DND-41 (cell line): ENCODE measurements around the gene SFXN2.

Experiments used
- ATAC-seq: fragments of 200-7000 bp; cut with Tn5 transposase; 3 replicates; pipeline ENCODE4 v1.9.1; 2021; ENCODE audit warnings: low read depth; ENCODE audit not compliant: insufficient read depth
- DNase-seq: peaks from one replicate; pipeline ENCODE4 v3.0.0-alpha.2; 2020
- H2AFZ ChIP-seq: 2 replicates; pipeline ENCODE4 v1.6.0; 2012; ENCODE audit warnings: low read depth, low read length
- H3K27ac ChIP-seq: 2 replicates; pipeline ENCODE4 v1.5.1; 2012; ENCODE audit warnings: low read length, inconsistent platforms
- H3K27me3 ChIP-seq: fragments of 200-600 bp; sonication (generic); 2 replicates; pipeline ENCODE4 v1.6.0; 2012; ENCODE audit warnings: low read length, mild to moderate bottlenecking, inconsistent platforms; ENCODE audit not compliant: insufficient read depth, poor library complexity
- H3K36me3 ChIP-seq: 2 replicates; pipeline ENCODE4 v1.5.1; 2012; ENCODE audit warnings: low read length, inconsistent platforms; ENCODE audit not compliant: insufficient read depth
- H3K4me1 ChIP-seq: 2 replicates; pipeline ENCODE4 v1.5.1; 2012; ENCODE audit warnings: mild to moderate bottlenecking, low read length; ENCODE audit not compliant: insufficient read depth
- H3K4me2 ChIP-seq: 2 replicates; pipeline ENCODE4 v1.6.0; 2012; ENCODE audit warnings: mild to moderate bottlenecking, moderate library complexity, low read length, inconsistent platforms; ENCODE audit not compliant: insufficient read depth
- H3K4me3 ChIP-seq, 2 experiments: fragments of 200-600 bp in 1 of 2; shearing (Covaris generic) in 1 of 2; 2 replicates each; pipeline ENCODE4 v1.5.1; 2012 to 2016; ENCODE audit warnings: inconsistent platforms in 2 of 2, low read length in 2 of 2, mild to moderate bottlenecking in 2 of 2, low read depth in 1 of 2, moderate library complexity in 1 of 2
- H3K79me2 ChIP-seq: 2 replicates; pipeline ENCODE4 v1.6.0; 2012; ENCODE audit warnings: low read length, inconsistent platforms; ENCODE audit not compliant: insufficient read depth
- H3K9ac ChIP-seq: 2 replicates; pipeline ENCODE4 v1.6.0; 2012; ENCODE audit warnings: low read depth, mild to moderate bottlenecking, inconsistent platforms, low read length, moderate library complexity
- H3K9me3 ChIP-seq: 2 replicates; pipeline ENCODE4 v1.5.1; 2012; ENCODE audit warnings: low read length, moderate library complexity, mild to moderate bottlenecking, inconsistent platforms; ENCODE audit not compliant: insufficient read depth, severe bottlenecking
- H4K20me1 ChIP-seq: 2 replicates; pipeline ENCODE4 v1.6.0; 2012; ENCODE audit warnings: low read length; ENCODE audit not compliant: insufficient read depth
- CTCF ChIP-seq: IDR thresholded peaks from 2 replicates; pipeline ENCODE4 v1.5.1; 2012; ENCODE audit warnings: borderline replicate concordance, low read length, moderate library complexity, mild to moderate bottlenecking; ENCODE audit not compliant: poor library complexity, severe bottlenecking; ENCODE audit errors: extremely low read depth
- EZH2 ChIP-seq: IDR thresholded peaks from 3 replicates; pipeline ENCODE4 v1.6.1; 2012; ENCODE audit warnings: borderline replicate concordance, low read depth, mild to moderate bottlenecking, moderate library complexity, low read length, inconsistent platforms; ENCODE audit not compliant: severe bottlenecking

Gene SFXN2

GRCh38 chr10:102696736-102697135 is 17.7 kb upstream of the SFXN2 start:
- Histone ChIP-seq H3K4me3 (no peak overlapping the region), H3K4me2 (no peak overlapping the region), H4K20me1 (no peaks in the 10 kb centered on the region), H3K9ac (no peak overlapping the region), H3K4me1 (no peaks in the 10 kb centered on the region), H3K79me2 (0 out of 2 replicates have a peak, but pooled peaks cover 2% of the 10 kb centered on the region), H3K27me3 (no peaks in the 10 kb centered on the region), H3K9me3 (no peaks in the 10 kb centered on the region), H3K27ac (no peak overlapping the region), H2AFZ (no peak overlapping the region), H3K36me3 (peaks cover 15% of the 10 kb centered on the region)
- TF ChIP-seq EZH2 (no peak), CTCF (no peak)
- no peak for DNase-seq
- ATAC-seq, result no peak

- no peak for TF ChIP-seq CTCF
- no peak for TF ChIP-seq EZH2
- no peaks in the 10 kb centered on the region for H3K27me3 ChIP-seq
- H3K36me3 ChIP-seq, result peaks cover 15% of the 10 kb centered on the region
- DNase-seq (no peak), ATAC-seq (no peak)
- H3K27ac ChIP-seq, result no peak overlapping the region
- no peaks in the 10 kb centered on the region for H3K9me3 ChIP-seq
- H3K9ac ChIP-seq, result no peak overlapping the region
- no peaks in the 10 kb centered on the region for H3K4me1 ChIP-seq
- no peak overlapping the region for H3K4me3 ChIP-seq
- no peak overlapping the region for H3K4me2 ChIP-seq
- 0 out of 2 replicates have a peak, but pooled peaks cover 2% of the 10 kb centered on the region for H3K79me2 ChIP-seq
- no peak overlapping the region for H2AFZ ChIP-seq
- H4K20me1 ChIP-seq, result no peaks in the 10 kb centered on the region
These were observed 15.5 kb upstream of the SFXN2 start for GRCh38 chr10:102698894-102699293.

GRCh38 chr10:102701272-102701671 is 13.2 kb upstream of the SFXN2 start:
- ATAC-seq, result no peak
- Histone ChIP-seq H3K4me1 (no peaks in the 10 kb centered on the region), H3K4me2 (no peak overlapping the region), H3K4me3 (no peak overlapping the region), H3K27me3 (no peaks in the 10 kb centered on the region), H4K20me1 (no peaks in the 10 kb centered on the region), H3K79me2 (peaks cover 2% of the 10 kb centered on the region; the same call in 1 of the 2 replicates), H3K9me3 (no peaks in the 10 kb centered on the region), H3K36me3 (peaks cover 15% of the 10 kb centered on the region), H3K27ac (no peak overlapping the region), H2AFZ (no peak overlapping the region), H3K9ac (no peak overlapping the region)
- no peak for DNase-seq
- TF ChIP-seq CTCF (no peak), EZH2 (no peak)

DNA sequence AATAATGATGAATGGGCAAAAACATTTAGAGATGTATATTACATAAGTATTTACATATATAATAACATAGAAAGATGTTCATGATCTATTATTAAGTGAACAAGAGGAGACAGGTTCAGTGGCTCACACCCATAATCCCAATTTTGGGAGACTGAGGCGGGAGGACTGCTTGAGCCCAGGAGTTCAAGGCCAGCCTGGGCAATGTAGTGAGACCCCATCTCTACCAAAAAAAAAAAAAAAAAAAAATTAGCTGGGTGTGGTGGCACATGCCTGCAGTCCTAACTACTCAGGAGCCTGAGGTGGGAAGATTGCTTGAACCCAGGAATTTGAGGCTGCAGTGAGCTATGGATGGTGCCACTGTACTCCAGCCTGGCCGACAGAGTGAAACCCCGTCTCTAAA is 12.6 kb upstream of the SFXN2 start:
- Histone ChIP-seq H3K79me2 (peaks cover 2% of the 10 kb centered on the region; the same call in 1 of the 2 replicates), H3K4me3 (no peak overlapping the region), H3K4me1 (no peaks in the 10 kb centered on the region), H3K27me3 (no peaks in the 10 kb centered on the region), H3K36me3 (peaks cover 15% of the 10 kb centered on the region), H3K9me3 (no peaks in the 10 kb centered on the region), H3K9ac (no peak overlapping the region), H4K20me1 (no peaks in the 10 kb centered on the region), H2AFZ (no peak overlapping the region), H3K27ac (no peak overlapping the region), H3K4me2 (no peak overlapping the region)
- TF ChIP-seq CTCF (no peak), EZH2 (no peak)
- ATAC-seq (no peak), DNase-seq (no peak)
